HepG2 (cell line): Measurements from ENCODE around the gene SHLD1. TPM values are rescaled to one million over a fixed set of nuclear protein-coding genes. Genes with fewer than 3 reads are reported as not detected.
A peak's percentile ranks its signal among the peaks of the same experiment; 100 is the strongest.

ENCODE experiments used
- CENPT ChIP-seq: sonication (generic); formaldehyde crosslinking; IDR thresholded peaks from 2 replicates; pipeline ENCODE4 v1.8.0; 2022; ENCODE audit warnings: low read depth, mild to moderate bottlenecking, moderate library complexity, missing genetic modification reagents
- CHD2 ChIP-seq: IDR thresholded peaks from 2 replicates; pipeline ENCODE4 v1.6.1; 2011; ENCODE audit warnings: low read depth, low read length, improper control_type of control experiment
- GPN1 ChIP-seq: sonication (generic); formaldehyde crosslinking; IDR thresholded peaks from 2 replicates; pipeline ENCODE4 v1.5.1; 2020; ENCODE audit warnings: missing genetic modification reagents, borderline replicate concordance
- HOXA5 ChIP-seq: sonication (generic); formaldehyde crosslinking; IDR thresholded peaks from 2 replicates; pipeline ENCODE4 v1.4.0; 2020; ENCODE audit warnings: missing genetic modification reagents
- MXD3 ChIP-seq: IDR thresholded peaks from 2 replicates; pipeline ENCODE4 v1.6.1; 2016; ENCODE audit warnings: mild to moderate bottlenecking, missing biosample characterization, missing genetic modification reagents
- MXI1 ChIP-seq: IDR thresholded peaks from 3 replicates; pipeline ENCODE4 v1.6.1; 2012; ENCODE audit warnings: low read depth, low read length, inconsistent platforms, borderline replicate concordance
- MZF1 ChIP-seq: sonication (generic); formaldehyde crosslinking; IDR thresholded peaks from 2 replicates; pipeline ENCODE4 v1.8.1; 2023; ENCODE audit warnings: mild to moderate bottlenecking, missing genetic modification reagents, borderline replicate concordance
- NFAT5 ChIP-seq: sonication (generic); formaldehyde crosslinking; IDR thresholded peaks from 2 replicates; pipeline ENCODE4 v1.4.0; 2020; ENCODE audit warnings: missing genetic modification reagents
- RXRB ChIP-seq: IDR thresholded peaks from 2 replicates; pipeline ENCODE4 v1.6.1; 2016; ENCODE audit warnings: borderline replicate concordance, missing genetic modification reagents, missing compliant biosample characterization
- SNAI1 ChIP-seq: sonication (generic); formaldehyde crosslinking; IDR thresholded peaks from 2 replicates; pipeline ENCODE4 v1.5.0; 2020; ENCODE audit warnings: mild to moderate bottlenecking, missing genetic modification reagents, borderline replicate concordance
- ZBTB44 ChIP-seq: sonication (generic); formaldehyde crosslinking; IDR thresholded peaks from 2 replicates; pipeline ENCODE4 v1.4.0; 2020; ENCODE audit warnings: missing genetic modification reagents
- ZBTB8A ChIP-seq: sonication (generic); formaldehyde crosslinking; IDR thresholded peaks from 2 replicates; pipeline ENCODE4 v1.4.0; 2020; ENCODE audit warnings: mild to moderate bottlenecking, low read depth, missing genetic modification reagents, borderline replicate concordance
- ZNF280B ChIP-seq: sonication (generic); formaldehyde crosslinking; IDR thresholded peaks from 2 replicates; pipeline ENCODE4 v1.5.0; 2020; ENCODE audit warnings: missing genetic modification reagents, mild to moderate bottlenecking, borderline replicate concordance
- ZNF280D ChIP-seq: sonication (generic); formaldehyde crosslinking; IDR thresholded peaks from 2 replicates; pipeline ENCODE4 v1.5.1; 2020; ENCODE audit warnings: mild to moderate bottlenecking, missing genetic modification reagents
- ZNF382 ChIP-seq: sonication (generic); formaldehyde crosslinking; IDR thresholded peaks from 2 replicates; pipeline ENCODE4 v1.5.0; 2020; ENCODE audit warnings: missing genetic modification reagents, mild to moderate bottlenecking, borderline replicate concordance
- ZNF383 ChIP-seq: sonication (generic); formaldehyde crosslinking; IDR thresholded peaks from 2 replicates; pipeline ENCODE4 v1.4.0; 2020; ENCODE audit warnings: missing genetic modification reagents, mild to moderate bottlenecking, borderline replicate concordance
- polyA plus RNA-seq, 8 experiments: library from polyadenylated mRNA; depleted of rRNA in 3 of 8; stranded (reverse) in 7 of 8; unstranded in 1 of 8; fragments of >200 nt; fragmentation: Illumina TruSeq in 4 of 8; extraction: Trizol in 4 of 8; gene quantifications; 2 replicates each; pipeline versions ENCODE4 v1.2.1 to v1.2.3, GENCODE V29; 2011 to 2016; ENCODE audit warnings: low read depth in 4 of 8, missing spikeins in 1 of 8, mixed read lengths in 1 of 8; ENCODE audit not compliant: insufficient read depth in 1 of 8
- total RNA-seq, 5 experiments: library from RNA; depleted of rRNA; stranded (reverse); fragments of >200 nt; fragmentation: Illumina TruSeq; extraction: Trizol; gene quantifications; 2 replicates each; pipeline ENCODE4 v1.2.3, GENCODE V29; 2016; ENCODE audit warnings: low read depth in 1 of 5

Gene SHLD1
- total and polyA plus RNA-seq, 2 of the 13 experiments (the other 11 are each of a cell fraction or from before 2014, with no cell fraction given): 8.9 to 10.0 TPM

- peak; percentile 33; the same call in 1 of the 2 replicates for TF ChIP-seq MXD3
- TF ChIP-seq ZNF382 (CRISPR knock-in tag): no peak
- TF ChIP-seq ZBTB44: peak; percentile 20; the same call in 1 of the 2 replicates
- TF ChIP-seq CHD2: no peak
- TF ChIP-seq SNAI1 (CRISPR knock-in tag): no peak
- TF ChIP-seq CENPT (CRISPR knock-in tag): no peak
- TF ChIP-seq RXRB (CRISPR knock-in tag): peak; percentile 89
- no peak for TF ChIP-seq MZF1 (CRISPR knock-in tag)
- no peak for TF ChIP-seq GPN1
- TF ChIP-seq ZNF280D: no peak; the same call in 1 of the 2 replicates
- peak; percentile 46; the same call in 1 of the 3 replicates for TF ChIP-seq MXI1
- TF ChIP-seq HOXA5 (CRISPR knock-in tag): peak; percentile 71; the same call in 1 of the 2 replicates
- TF ChIP-seq ZNF383 (CRISPR knock-in tag): peak; percentile 84; the same call in 1 of the 2 replicates
- peak; percentile 81; the same call in 1 of the 2 replicates for TF ChIP-seq NFAT5 (CRISPR knock-in tag)
- TF ChIP-seq ZNF280B (CRISPR knock-in tag): no peak
- no peak for TF ChIP-seq ZBTB8A
Measured at GRCh38 chr20:5821627-5822215, 71.5 kb downstream of the SHLD1 start (continued).
